H9 (cell line): ENCODE measurements around the gene SLC35E3. TPM values are rescaled to one million over a fixed set of nuclear protein-coding genes. Genes with fewer than 3 reads are reported as not detected.

Experiments
- DNase-seq: peaks from one replicate; pipeline ENCODE4 v3.0.0-alpha.2; 2017
- H2AFZ ChIP-seq: one replicate; pipeline ENCODE4 v1.6.1; 2013; ENCODE audit warnings: mild to moderate bottlenecking, low read length, control low read depth, moderate library complexity
- H2AK5ac ChIP-seq: 2 replicates; pipeline ENCODE4 v1.6.1; 2013; ENCODE audit warnings: low read length, control low read depth, mixed read lengths; ENCODE audit not compliant: insufficient read length
- H2BK120ac ChIP-seq: one replicate; pipeline ENCODE4 v1.6.1; 2013; ENCODE audit warnings: low read depth, mild to moderate bottlenecking, low read length, control low read depth, inconsistent platforms; ENCODE audit not compliant: poor library complexity, severe bottlenecking
- H2BK12ac ChIP-seq: 2 replicates; pipeline ENCODE4 v1.6.1; 2013; ENCODE audit warnings: low read length, control low read depth, mixed read lengths, low read depth; ENCODE audit not compliant: insufficient read length
- H2BK15ac ChIP-seq: 2 replicates; pipeline ENCODE4 v1.6.1; 2013; ENCODE audit warnings: low read depth, low read length, control low read depth
- H2BK20ac ChIP-seq: one replicate; pipeline ENCODE4 v1.6.1; 2013; ENCODE audit warnings: low read depth, mild to moderate bottlenecking, low read length, control low read depth, inconsistent platforms; ENCODE audit not compliant: poor library complexity, severe bottlenecking
- H2BK5ac ChIP-seq: 2 replicates; pipeline ENCODE4 v1.6.1; 2013; ENCODE audit warnings: low read length, control low read depth, mixed read lengths; ENCODE audit not compliant: insufficient read length
- H3K14ac ChIP-seq: 2 replicates; pipeline ENCODE4 v1.6.1; 2013; ENCODE audit warnings: low read length, control low read depth; ENCODE audit not compliant: insufficient read depth
- H3K18ac ChIP-seq: 2 replicates; pipeline ENCODE4 v1.6.1; 2013; ENCODE audit warnings: low read depth, mild to moderate bottlenecking, mixed read lengths, low read length, control low read depth; ENCODE audit not compliant: insufficient read length
- H3K23ac ChIP-seq: 2 replicates; pipeline ENCODE4 v1.6.1; 2013; ENCODE audit warnings: low read length, control low read depth, mixed read lengths, low read depth; ENCODE audit not compliant: insufficient read length
- H3K23me2 ChIP-seq: 2 replicates; pipeline ENCODE4 v1.6.1; 2013; ENCODE audit warnings: low read depth, mild to moderate bottlenecking, mixed read lengths, low read length, control low read depth; ENCODE audit not compliant: insufficient read length, poor library complexity, severe bottlenecking
- H3K27ac ChIP-seq: 2 replicates; pipeline ENCODE4 v1.5.1; 2013; ENCODE audit warnings: low read length, control low read depth, mixed read lengths, low read depth; ENCODE audit not compliant: insufficient read length
- H3K27me3 ChIP-seq: 2 replicates; pipeline ENCODE4 v1.6.1; 2013; ENCODE audit warnings: low read length, control low read depth, inconsistent platforms; ENCODE audit not compliant: insufficient read depth
- H3K4ac ChIP-seq: 2 replicates; pipeline ENCODE4 v1.6.1; 2013; ENCODE audit warnings: low read depth, mild to moderate bottlenecking, control low read depth, inconsistent platforms, low read length, moderate library complexity
- H3K4me1 ChIP-seq: 2 replicates; pipeline ENCODE4 v1.6.1; 2013; ENCODE audit warnings: low read length, control low read depth, inconsistent platforms; ENCODE audit not compliant: insufficient read depth
- H3K4me2 ChIP-seq: 2 replicates; pipeline ENCODE4 v1.6.1; 2013; ENCODE audit warnings: low read length, control low read depth, mixed read lengths; ENCODE audit not compliant: insufficient read length, insufficient read depth
- H3K56ac ChIP-seq: 2 replicates; pipeline ENCODE4 v1.6.1; 2013; ENCODE audit warnings: low read depth, mild to moderate bottlenecking, mixed read lengths, low read length, control low read depth; ENCODE audit not compliant: insufficient read length
- H3K79me1 ChIP-seq: 2 replicates; pipeline ENCODE4 v1.6.1; 2013; ENCODE audit warnings: low read depth, mild to moderate bottlenecking, moderate library complexity, low read length, control low read depth, inconsistent platforms; ENCODE audit not compliant: insufficient read depth, poor library complexity, severe bottlenecking
- H3K79me2 ChIP-seq: 2 replicates; pipeline ENCODE4 v1.6.1; 2013; ENCODE audit warnings: low read length, control low read depth, inconsistent platforms; ENCODE audit not compliant: insufficient read depth
- H3K9ac ChIP-seq: 2 replicates; pipeline ENCODE4 v1.6.1; 2013; ENCODE audit warnings: low read length, control low read depth, mixed read lengths; ENCODE audit not compliant: insufficient read length; ENCODE audit errors: extremely low read depth
- H3K9me3 ChIP-seq: one replicate; pipeline ENCODE4 v1.6.1; 2013; ENCODE audit warnings: low read depth, low read length, inconsistent platforms; ENCODE audit not compliant: control insufficient read depth
- H3T11ph ChIP-seq: one replicate; pipeline ENCODE4 v1.6.1; 2013; ENCODE audit warnings: mild to moderate bottlenecking, low read length, control low read depth, inconsistent platforms
- H4K20me1 ChIP-seq: one replicate; pipeline ENCODE4 v1.6.1; 2013; ENCODE audit not compliant: control insufficient read depth, insufficient read length, insufficient read depth
- H4K5ac ChIP-seq: 2 replicates; pipeline ENCODE4 v1.6.1; 2013; ENCODE audit warnings: low read depth, mild to moderate bottlenecking, mixed read lengths, low read length, control low read depth; ENCODE audit not compliant: insufficient read length
- H4K8ac ChIP-seq: replicated peaks from 2 replicates; pipeline ENCODE4 v1.6.1; 2013; ENCODE audit warnings: low read length, control low read depth, mixed read lengths, low read depth; ENCODE audit not compliant: insufficient read length
- H4K91ac ChIP-seq: 2 replicates; pipeline ENCODE4 v1.6.1; 2013; ENCODE audit warnings: low read depth, mild to moderate bottlenecking, moderate library complexity, mixed read lengths, low read length, control low read depth; ENCODE audit not compliant: insufficient read length
- H3K27ac Mint-ChIP-seq, 3 experiments: 2 replicates in 2 of 3; 3 replicates in 1 of 3; pipeline ENCODE4 v1.8.0; 2020 to 2021; ENCODE audit warnings: mixed read lengths in 3 of 3, mild to moderate bottlenecking in 1 of 3, moderate library complexity in 1 of 3
- H3K27me3 Mint-ChIP-seq: 2 replicates; pipeline ENCODE4 v1.8.0; 2021; ENCODE audit warnings: low read depth, mild to moderate bottlenecking, moderate library complexity, mixed read lengths
- H3K36me3 Mint-ChIP-seq, 3 experiments: 2 replicates in 2 of 3; 3 replicates in 1 of 3; pipeline ENCODE4 v1.8.0; 2020 to 2021; ENCODE audit warnings: low read depth in 3 of 3, mixed read lengths in 3 of 3; ENCODE audit not compliant: insufficient read depth in 1 of 3
- H3K4me1 Mint-ChIP-seq, 2 experiments: 2 replicates each; pipeline ENCODE4 v1.8.0; 2020; ENCODE audit warnings: mixed read lengths in 2 of 2
- H3K4me3 Mint-ChIP-seq, 2 experiments: 2 replicates in 1 of 2; 3 replicates in 1 of 2; pipeline ENCODE4 v1.8.0; 2020 to 2021; ENCODE audit warnings: mild to moderate bottlenecking in 2 of 2, mixed read lengths in 2 of 2, moderate library complexity in 1 of 2
- H3K9me3 Mint-ChIP-seq, 2 experiments: 2 replicates in 1 of 2; 3 replicates in 1 of 2; pipeline ENCODE4 v1.8.0; 2020; ENCODE audit warnings: mild to moderate bottlenecking in 2 of 2, mixed read lengths in 2 of 2, moderate library complexity in 1 of 2
- CTCF ChIP-seq: fragments of 200-600 bp; sonication (generic); conservative IDR thresholded peaks from 3 replicates; pipeline ENCODE4 v1.8.0; 2021; ENCODE audit warnings: antibody characterized with exemption, mild to moderate bottlenecking
- WGBS: extraction: QIAGEN DNeasy Blood & Tissue Kit; methylation state at CpG from one replicate; pipeline ENCODE4 v1.1.7; 2013; ENCODE audit warnings: missing lambda C conversion rate, low lambda C conversion rate, mixed read lengths; ENCODE audit not compliant: insufficient read length; ENCODE audit errors: extremely low coverage; 5-methylcytosine and 5-hydroxymethylcytosine counted together
- total RNA-seq: library from RNA; stranded (reverse); gene quantifications from 2 replicates; pipeline ENCODE4 v1.2.1, GENCODE V29; 2021

SLC35E3 gene
- total RNA-seq, 1 experiment from 2014 or later: 17.9 TPM

DNA sequence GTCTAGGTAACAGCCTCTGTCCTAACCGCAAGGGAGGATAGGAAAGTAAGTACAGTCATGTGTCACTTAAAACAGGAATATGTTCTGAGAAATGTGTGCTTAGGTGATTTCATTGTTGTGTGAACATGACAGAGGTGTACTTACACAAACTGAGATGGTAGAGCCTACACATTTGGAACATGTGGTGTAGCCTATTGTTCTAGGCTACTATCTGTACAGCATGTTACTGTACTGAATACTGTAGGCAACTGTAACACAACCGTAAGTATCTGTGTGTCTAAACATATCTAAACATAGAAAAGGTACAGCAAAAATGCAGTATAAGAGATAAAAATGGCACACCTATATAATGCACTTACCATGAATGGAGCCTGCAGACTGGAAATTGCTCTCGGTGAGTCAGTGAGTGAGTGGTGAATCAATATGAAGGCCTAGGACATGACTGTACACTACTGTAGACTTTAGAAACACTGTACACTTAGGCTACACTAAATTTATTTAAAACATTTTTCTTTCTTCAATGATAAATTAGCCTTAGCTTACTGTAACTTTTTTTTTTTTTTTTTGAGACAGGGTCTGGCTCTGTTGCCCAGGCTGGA, 48.8 kb downstream of the SLC35E3 start:
- Histone ChIP-seq H3K23ac (no peak overlapping the region), H2BK15ac (no peak overlapping the region), H2BK12ac (no peak overlapping the region), H3K23me2 (no peaks in the 10 kb centered on the region), H2AFZ (no peak overlapping the region), H2BK20ac (no peak overlapping the region), H2AK5ac (no peak overlapping the region), H3K27me3 (no peaks in the 10 kb centered on the region), H3K4me2 (no peak overlapping the region), H4K5ac (no peak overlapping the region), H3K79me1 (no peaks in the 10 kb centered on the region), H3K79me2 (no peaks in the 10 kb centered on the region), H4K20me1 (no peaks in the 10 kb centered on the region), H3T11ph (no peak overlapping the region), H3K9me3 (no peaks in the 10 kb centered on the region), H3K4me1 (no peaks in the 10 kb centered on the region), H3K9ac (no peak overlapping the region), H3K27ac (no peak overlapping the region), H3K56ac (no peak overlapping the region), H4K91ac (no peak overlapping the region), H2BK120ac (no peak overlapping the region), H3K18ac (no peak overlapping the region), H4K8ac (no peak overlapping the region), H2BK5ac (no peak overlapping the region), H3K14ac (no peak overlapping the region), H3K4ac (no peak overlapping the region)
- no peak overlapping the region for H3K4me3 Mint-ChIP-seq
- H3K27ac Mint-ChIP-seq: no peak overlapping the region
- H3K9me3 Mint-ChIP-seq: no peaks in the 10 kb centered on the region
- no peaks in the 10 kb centered on the region; the same call in 1 of the 2 replicates for H3K27me3 Mint-ChIP-seq
- no peak for TF ChIP-seq CTCF
- no peaks in the 10 kb centered on the region for H3K36me3 Mint-ChIP-seq
- no CpG with 5 or more reads among the region's 3 CpGs for WGBS
- DNase-seq: no peak
- H3K4me1 Mint-ChIP-seq: peaks cover 0 to 5% of the 10 kb centered on the region in 2 experiments; a peak in 3 of 4 replicates
